Keratinocyte (primary cell): ENCODE data around the gene CISD1. TPM values are rescaled to one million over a fixed set of nuclear protein-coding genes. Genes with fewer than 3 reads are reported as not detected.
"Not testable (repeated sequence)": the region's sequence is repeated elsewhere in the genome, so short reads cannot be mapped to it uniquely, and the experiment has no call there.

ENCODE experiments used
- DNase-seq: peaks from one replicate; pipeline ENCODE4 v3.0.0-alpha.2; 2011; ENCODE audit warnings: low read depth, missing footprints, low spot score
- FAIRE-seq: peaks from 2 replicates; lab custom pipeline; 2011; peaks lifted over from hg19 to GRCh38; lab: Jason Lieb, UNC
- H2AFZ ChIP-seq: 2 replicates; pipeline ENCODE4 v1.6.0; 2012; ENCODE audit warnings: low read length, control low read depth, inconsistent platforms; ENCODE audit not compliant: control insufficient read depth
- H3K27ac ChIP-seq: 2 replicates; pipeline ENCODE4 v1.5.1; 2011; ENCODE audit warnings: low read length; ENCODE audit not compliant: control insufficient read depth, insufficient read depth
- H3K27me3 ChIP-seq: 3 replicates; pipeline ENCODE4 v1.6.0; 2011; ENCODE audit warnings: low read length; ENCODE audit not compliant: control insufficient read depth, insufficient read depth; ENCODE audit errors: extremely low read depth
- H3K36me3 ChIP-seq, 2 experiments: 2 replicates in 1 of 2; 3 replicates in 1 of 2; pipeline ENCODE4 v1.5.1; 2011; ENCODE audit warnings: low read length in 2 of 2, mild to moderate bottlenecking in 1 of 2; ENCODE audit not compliant: control insufficient read depth in 2 of 2, insufficient read depth in 2 of 2; ENCODE audit errors: extremely low read depth in 1 of 2
- H3K4me1 ChIP-seq: 3 replicates; pipeline ENCODE4 v1.5.1; 2011; ENCODE audit warnings: low read length; ENCODE audit not compliant: control insufficient read depth, insufficient read depth; ENCODE audit errors: extremely low read depth
- H3K4me2 ChIP-seq: 3 replicates; pipeline ENCODE4 v1.6.0; 2011; ENCODE audit warnings: low read depth, low read length; ENCODE audit not compliant: control insufficient read depth, insufficient read depth; ENCODE audit errors: extremely low read depth
- H3K4me3 ChIP-seq, 3 experiments: fragments of 200-600 bp in 1 of 3; sonication (generic) in 1 of 3; 2 replicates in 2 of 3; 3 replicates in 1 of 3; pipeline ENCODE4 v1.5.1; 2011 to 2016; ENCODE audit warnings: low read length in 3 of 3, mild to moderate bottlenecking in 3 of 3, control low read depth in 2 of 3, inconsistent platforms in 1 of 3, low read depth in 1 of 3, mixed read lengths in 1 of 3, mixed run types in 1 of 3, moderate library complexity in 1 of 3; ENCODE audit not compliant: control insufficient read depth in 2 of 3, insufficient read depth in 2 of 3; ENCODE audit errors: extremely low read depth in 1 of 3
- H3K79me2 ChIP-seq: 2 replicates; pipeline ENCODE4 v1.6.0; 2012; ENCODE audit warnings: low read length; ENCODE audit not compliant: control insufficient read depth, insufficient read depth
- H3K9ac ChIP-seq: 3 replicates; pipeline ENCODE4 v1.6.0; 2011; ENCODE audit warnings: low read length; ENCODE audit not compliant: control insufficient read depth, insufficient read depth; ENCODE audit errors: extremely low read depth
- H3K9me1 ChIP-seq: 3 replicates; pipeline ENCODE4 v1.6.0; 2011; ENCODE audit warnings: low read length; ENCODE audit not compliant: control insufficient read depth, insufficient read depth; ENCODE audit errors: extremely low read depth
- H3K9me3 ChIP-seq: 2 replicates; pipeline ENCODE4 v1.5.1; 2012; ENCODE audit warnings: low read depth, low read length; ENCODE audit not compliant: control insufficient read depth
- H4K20me1 ChIP-seq: 3 replicates; pipeline ENCODE4 v1.6.0; 2011; ENCODE audit warnings: low read length; ENCODE audit not compliant: control insufficient read depth, insufficient read depth; ENCODE audit errors: extremely low read depth
- EZH2 ChIP-seq: IDR thresholded peaks from one replicate; pipeline ENCODE4 v1.6.1; 2012; ENCODE audit warnings: inconsistent platforms, mild to moderate bottlenecking, low read length, moderate library complexity
- dilution Hi-C: fragments of 300-500 bp; cut with MboI; formaldehyde crosslinking; loops from one replicate; pipeline ENCODE4 v1.7.0; 2020; ENCODE audit warnings: low sequenced_read_pairs; ENCODE audit not compliant: extremely low pct_ligation_motif_present
- polyA plus RNA-seq, 5 experiments: library from polyadenylated mRNA; depleted of rRNA in 3 of 5; stranded (reverse) in 3 of 5; stranded (forward) in 1 of 5; unstranded in 1 of 5; fragments of >200 nt; gene quantifications; 1 replicate in 1 of 5; 2 replicates in 3 of 5; 3 replicates in 1 of 5; pipeline versions ENCODE4 v1.2.1 to v1.2.3, GENCODE V29; 2011 to 2012; ENCODE audit warnings: missing spikeins in 2 of 5, low read depth in 1 of 5, low replicate concordance in 1 of 5
- TF ChIP-seq, protein P1 (sequence below), 3 experiments: IDR thresholded peaks in 1 of 3; conservative IDR thresholded peaks in 1 of 3; optimal IDR thresholded peaks in 1 of 3; 2 replicates in 2 of 3; 3 replicates in 1 of 3; pipeline versions ENCODE3 to v1.5.1; 2011; ENCODE audit warnings: low read length in 3 of 3, mild to moderate bottlenecking in 3 of 3, moderate library complexity in 2 of 3, control low read depth in 1 of 3, inconsistent platforms in 1 of 3; ENCODE audit not compliant: insufficient read depth in 2 of 3; ENCODE audit errors: extremely low read depth in 1 of 3

Gene CISD1
- polyA plus RNA-seq, 1 donor (not counting 4 experiments of a cell fraction or from before 2014, with no cell fraction given), result 81.7 TPM

GRCh38 chr10:58220769-58221451, 48.1 kb upstream of the CISD1 start:
- no peaks in the 10 kb centered on the region for H3K36me3 ChIP-seq
- no peaks in the 10 kb centered on the region for H3K9me3 ChIP-seq
- H3K4me2 ChIP-seq, result no peak overlapping the region
- dilution Hi-C loops, result no loop called here
- H2AFZ ChIP-seq, result no peak overlapping the region
- no peaks in the 10 kb centered on the region for H3K27me3 ChIP-seq
- H3K4me3 ChIP-seq, result no peak overlapping the region
- no peak overlapping the region for H3K9ac ChIP-seq
- no peak for TF ChIP-seq EZH2
- TF ChIP-seq, protein P1, sequence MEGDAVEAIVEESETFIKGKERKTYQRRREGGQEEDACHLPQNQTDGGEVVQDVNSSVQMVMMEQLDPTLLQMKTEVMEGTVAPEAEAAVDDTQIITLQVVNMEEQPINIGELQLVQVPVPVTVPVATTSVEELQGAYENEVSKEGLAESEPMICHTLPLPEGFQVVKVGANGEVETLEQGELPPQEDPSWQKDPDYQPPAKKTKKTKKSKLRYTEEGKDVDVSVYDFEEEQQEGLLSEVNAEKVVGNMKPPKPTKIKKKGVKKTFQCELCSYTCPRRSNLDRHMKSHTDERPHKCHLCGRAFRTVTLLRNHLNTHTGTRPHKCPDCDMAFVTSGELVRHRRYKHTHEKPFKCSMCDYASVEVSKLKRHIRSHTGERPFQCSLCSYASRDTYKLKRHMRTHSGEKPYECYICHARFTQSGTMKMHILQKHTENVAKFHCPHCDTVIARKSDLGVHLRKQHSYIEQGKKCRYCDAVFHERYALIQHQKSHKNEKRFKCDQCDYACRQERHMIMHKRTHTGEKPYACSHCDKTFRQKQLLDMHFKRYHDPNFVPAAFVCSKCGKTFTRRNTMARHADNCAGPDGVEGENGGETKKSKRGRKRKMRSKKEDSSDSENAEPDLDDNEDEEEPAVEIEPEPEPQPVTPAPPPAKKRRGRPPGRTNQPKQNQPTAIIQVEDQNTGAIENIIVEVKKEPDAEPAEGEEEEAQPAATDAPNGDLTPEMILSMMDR (optimal IDR thresholded peaks at IDR 0.05 in 1 of 3, IDR thresholded peaks at IDR 0.05 in 1 of 3, conservative IDR thresholded peaks at IDR 0.05 in 1 of 3; ENCODE audit: extremely low read depth in 1 of 3, insufficient read depth in 2 of 3, low read length in 3 of 3), result no peak
- no peaks in the 10 kb centered on the region for H3K79me2 ChIP-seq
- H3K9me1 ChIP-seq, result no peaks in the 10 kb centered on the region
- DNase-seq, result no peak
- FAIRE-seq, result no peak
- no peaks in the 10 kb centered on the region for H4K20me1 ChIP-seq
- H3K4me1 ChIP-seq, result no peaks in the 10 kb centered on the region
- no peak overlapping the region for H3K27ac ChIP-seq

GRCh38 chr10:58225654-58226053, 43.3 kb upstream of the CISD1 start:
- no peak overlapping the region for H3K4me3 ChIP-seq
- H2AFZ ChIP-seq, result no peak overlapping the region
- FAIRE-seq (no peak), DNase-seq (no peak)
- TF ChIP-seq, protein P1 (optimal IDR thresholded peaks at IDR 0.05 in 1 of 3, IDR thresholded peaks at IDR 0.05 in 1 of 3, conservative IDR thresholded peaks at IDR 0.05 in 1 of 3; ENCODE audit: extremely low read depth in 1 of 3, insufficient read depth in 2 of 3, low read length in 3 of 3), result no peak
- no peak for TF ChIP-seq EZH2
- H3K27me3 ChIP-seq, result no peaks in the 10 kb centered on the region
- H3K9ac ChIP-seq, result no peak overlapping the region
- no peaks in the 10 kb centered on the region for H4K20me1 ChIP-seq
- no peaks in the 10 kb centered on the region for H3K9me1 ChIP-seq
- dilution Hi-C loops, result no loop called here
- H3K4me1 ChIP-seq, result no peaks in the 10 kb centered on the region
- H3K27ac ChIP-seq, result no peak overlapping the region
- H3K4me2 ChIP-seq, result no peak overlapping the region
- H3K9me3 ChIP-seq, result no peaks in the 10 kb centered on the region
- no peaks in the 10 kb centered on the region for H3K36me3 ChIP-seq
- no peaks in the 10 kb centered on the region for H3K79me2 ChIP-seq

GRCh38 chr10:58229856-58230255, 39.1 kb upstream of the CISD1 start:
- H3K27me3 ChIP-seq, H3K9me3 ChIP-seq, DNase-seq, FAIRE-seq, H3K9me1 ChIP-seq, H3K79me2 ChIP-seq, H3K36me3 ChIP-seq, dilution Hi-C loops, H3K4me3 ChIP-seq, H4K20me1 ChIP-seq, H2AFZ ChIP-seq, H3K27ac ChIP-seq, H3K4me1 ChIP-seq, H3K9ac ChIP-seq, H3K4me2 ChIP-seq: not testable (repeated sequence)
